ENCODE results near the gene PML. TPM values are rescaled to one million over a fixed set of nuclear protein-coding genes. Genes with fewer than 3 reads are reported as not detected.
A peak's percentile ranks its signal among the peaks of the same experiment; 100 is the strongest.

The PML gene
- polyA plus RNA-seq, 3 donors: 13.1 to 40.7 (median 20.6) TPM

DNA sequence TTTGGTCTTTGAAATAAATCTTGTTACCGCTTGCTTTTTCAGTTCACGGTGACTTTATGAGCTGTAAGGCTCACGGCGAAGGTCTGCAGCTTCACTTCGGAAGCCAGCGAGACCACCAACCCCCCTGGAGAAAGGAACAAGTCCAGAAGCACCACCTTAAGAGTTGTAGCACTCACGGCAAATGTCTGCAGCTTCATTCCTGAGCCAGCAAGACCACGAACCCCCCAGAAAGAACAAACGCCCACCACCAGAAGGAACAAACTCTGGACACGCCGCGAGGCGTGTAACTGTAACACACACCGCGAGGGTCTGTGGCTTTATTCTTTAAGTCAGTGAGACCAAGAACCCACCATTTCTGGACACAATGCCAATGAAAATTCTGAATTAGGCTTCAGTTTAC lies 59.0 kb downstream of the PML start:
- Histone ChIP-seq H3K9ac (ENCODE audit: insufficient read depth, low read length, poor library complexity, severe bottlenecking) (no peak overlapping the region), H3K4me2 (replicated peaks; ENCODE audit: extremely low read depth, low read length, poor library complexity, severe bottlenecking) (no peak overlapping the region), H3K36me3 (replicated peaks in 1 of 2; ENCODE audit: control insufficient read depth in 1 of 2, insufficient read depth in 2 of 2, low read length in 2 of 2) (no peaks in the 10 kb centered on the region), H3K9me3 (replicated peaks in 1 of 2; ENCODE audit: control insufficient read depth in 1 of 2, insufficient read depth in 1 of 2, low read length in 2 of 2) (no peaks in the 10 kb centered on the region), H4K20me1 (ENCODE audit: insufficient read depth, low read length) (no peaks in the 10 kb centered on the region), H3K27ac (ENCODE audit: low read depth in 1 of 2, low read length in 2 of 2) (no peak overlapping the region), H3K4me1 (ENCODE audit: control insufficient read depth in 1 of 2, insufficient read depth in 2 of 2, low read length in 2 of 2) (peaks cover 15 to 16% of the 10 kb centered on the region in 2 donors), H3K4me3 (replicated peaks in 1 of 3; ENCODE audit: low read depth in 2 of 3, low read length in 3 of 3) (no peak overlapping the region), H3K79me2 (ENCODE audit: insufficient read depth, low read length) (no peaks in the 10 kb centered on the region), H2AFZ (ENCODE audit: insufficient read depth, low read depth, low read length, poor library complexity, severe bottlenecking) (no peak overlapping the region), H3K27me3 (ENCODE audit: control insufficient read depth in 2 of 2, insufficient read depth in 2 of 2, low read length in 2 of 2) (no peaks in the 10 kb centered on the region)
- WGBS (ENCODE audit: insufficient coverage): 86% methylated on average over 6 of the region's 15 CpGs
- H3K27me3 Mint-ChIP-seq (ENCODE audit: low read depth in 3 of 3): peaks cover 3 to 5% (median 4%) of the 10 kb centered on the region in 3 donors
- no peak overlapping the region for H3K4me3 Mint-ChIP-seq
- H3K27ac Mint-ChIP-seq: no peak overlapping the region
- intact Hi-C loops (cut with micrococcal nuclease): no loop called here
- no peaks in the 10 kb centered on the region for H3K36me3 Mint-ChIP-seq
- peaks cover 0 to 2% (median 0%) of the 10 kb centered on the region in 7 donors for H3K9me3 Mint-ChIP-seq
- DNase-seq: no peak
- TF ChIP-seq, protein P1, sequence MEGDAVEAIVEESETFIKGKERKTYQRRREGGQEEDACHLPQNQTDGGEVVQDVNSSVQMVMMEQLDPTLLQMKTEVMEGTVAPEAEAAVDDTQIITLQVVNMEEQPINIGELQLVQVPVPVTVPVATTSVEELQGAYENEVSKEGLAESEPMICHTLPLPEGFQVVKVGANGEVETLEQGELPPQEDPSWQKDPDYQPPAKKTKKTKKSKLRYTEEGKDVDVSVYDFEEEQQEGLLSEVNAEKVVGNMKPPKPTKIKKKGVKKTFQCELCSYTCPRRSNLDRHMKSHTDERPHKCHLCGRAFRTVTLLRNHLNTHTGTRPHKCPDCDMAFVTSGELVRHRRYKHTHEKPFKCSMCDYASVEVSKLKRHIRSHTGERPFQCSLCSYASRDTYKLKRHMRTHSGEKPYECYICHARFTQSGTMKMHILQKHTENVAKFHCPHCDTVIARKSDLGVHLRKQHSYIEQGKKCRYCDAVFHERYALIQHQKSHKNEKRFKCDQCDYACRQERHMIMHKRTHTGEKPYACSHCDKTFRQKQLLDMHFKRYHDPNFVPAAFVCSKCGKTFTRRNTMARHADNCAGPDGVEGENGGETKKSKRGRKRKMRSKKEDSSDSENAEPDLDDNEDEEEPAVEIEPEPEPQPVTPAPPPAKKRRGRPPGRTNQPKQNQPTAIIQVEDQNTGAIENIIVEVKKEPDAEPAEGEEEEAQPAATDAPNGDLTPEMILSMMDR (IDR thresholded peaks at IDR 0.05): no peak
- peaks cover 29% of the 10 kb centered on the region for H3K4me1 Mint-ChIP-seq

DNA sequence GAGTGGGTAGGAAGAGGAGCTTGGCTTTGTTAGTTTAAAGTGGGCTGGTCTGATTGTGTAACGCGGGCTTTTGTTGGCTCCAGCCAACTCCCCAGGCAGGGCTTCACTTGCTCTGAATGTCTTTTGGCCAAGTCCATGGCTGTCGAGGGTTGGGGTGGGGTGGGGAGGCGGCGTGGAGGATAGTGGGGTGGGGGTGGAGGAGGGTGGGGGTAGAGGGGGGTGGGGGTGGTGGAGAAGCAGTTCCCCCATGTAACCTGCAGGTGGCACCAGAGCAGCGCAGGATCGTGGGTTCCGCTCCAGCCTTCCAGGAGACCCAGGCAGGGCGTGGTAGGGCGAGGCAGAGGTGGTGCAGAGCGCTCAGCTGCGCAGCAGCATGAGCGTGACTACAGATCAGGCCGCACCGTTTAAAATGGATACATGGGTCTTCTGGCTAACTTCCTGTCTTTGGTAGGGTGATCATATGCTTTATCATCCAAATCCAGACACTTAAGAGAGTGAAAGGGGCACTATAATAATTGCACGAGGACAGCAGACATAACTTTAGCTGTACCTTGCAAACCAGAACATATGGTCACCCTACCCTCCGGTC lies 59.5 kb downstream of the PML start:
- Mint-ChIP-seq H3K27ac (no peak overlapping the region), H3K36me3 (no peaks in the 10 kb centered on the region), H3K27me3 (ENCODE audit: low read depth in 3 of 3) (peaks cover 3 to 7% (median 4%) of the 10 kb centered on the region in 3 donors), H3K4me3 (peak overlapping the region in 1 of 2 donors; percentile 76), H3K9me3 (peaks cover 0 to 4% (median 0%) of the 10 kb centered on the region in 7 donors), H3K4me1 (peaks cover 29% of the 10 kb centered on the region)
- H2AFZ ChIP-seq (ENCODE audit: insufficient read depth, low read depth, low read length, poor library complexity, severe bottlenecking): no peak overlapping the region
- H3K9ac ChIP-seq (ENCODE audit: insufficient read depth, low read length, poor library complexity, severe bottlenecking): no peak overlapping the region
- H3K27ac ChIP-seq (ENCODE audit: low read depth in 1 of 2, low read length in 2 of 2): no peak overlapping the region
- no peaks in the 10 kb centered on the region for H4K20me1 ChIP-seq (ENCODE audit: insufficient read depth, low read length)
- no peaks in the 10 kb centered on the region for H3K79me2 ChIP-seq (ENCODE audit: insufficient read depth, low read length)
- peak overlapping the region; percentile 19 for H3K4me2 ChIP-seq (replicated peaks; ENCODE audit: extremely low read depth, low read length, poor library complexity, severe bottlenecking)
- H3K4me3 ChIP-seq (replicated peaks in 1 of 3; ENCODE audit: low read depth in 2 of 3, low read length in 3 of 3): no peak overlapping the region
- H3K36me3 ChIP-seq (replicated peaks in 1 of 2; ENCODE audit: control insufficient read depth in 1 of 2, insufficient read depth in 2 of 2, low read length in 2 of 2): no peaks in the 10 kb centered on the region
- intact Hi-C loops (cut with micrococcal nuclease): no loop called here
- H3K27me3 ChIP-seq (ENCODE audit: control insufficient read depth in 2 of 2, insufficient read depth in 2 of 2, low read length in 2 of 2): no peaks in the 10 kb centered on the region
- H3K4me1 ChIP-seq (ENCODE audit: control insufficient read depth in 1 of 2, insufficient read depth in 2 of 2, low read length in 2 of 2): peaks cover 15 to 16% of the 10 kb centered on the region in 2 donors
- peak; percentile 49 to 68 (median 65) for DNase-seq
- TF ChIP-seq, protein P1 (IDR thresholded peaks at IDR 0.05): peak; percentile 52
- 2% methylated on average over 6 of the region's 17 CpGs for WGBS (ENCODE audit: insufficient coverage)
- no peaks in the 10 kb centered on the region for H3K9me3 ChIP-seq (replicated peaks in 1 of 2; ENCODE audit: control insufficient read depth in 1 of 2, insufficient read depth in 1 of 2, low read length in 2 of 2)
